IMR-90 (cell line): ENCODE results near the gene SMIM7. TPM values are rescaled to one million over a fixed set of nuclear protein-coding genes. Genes with fewer than 3 reads are reported as not detected.

ENCODE experiments used
- ATAC-seq: fragments of 200-7000 bp; cut with Tn5 transposase; 2 replicates; pipeline ENCODE4 v1.9.1; 2020; ENCODE audit warnings: low read depth, mild to moderate bottlenecking, moderate library complexity
- BruUV-seq: library from RNA; stranded (reverse); fragments of 400-500 nt; replicated peaks from 2 replicates; lab custom pipeline; 2021; lab: Mats Ljungman, UMichigan
- CTCF ChIA-PET: fragments of 300-600 bp; formaldehyde crosslinking; extraction: SDS; loops from one replicate; lab custom pipeline; 2021; ENCODE audit warnings: antibody characterized with exemption; lab: Yijun Ruan, JAX
- POLR2A ChIA-PET: fragments of 300-600 bp; sonication (Branson Sonifier 250); formaldehyde crosslinking; loops from one replicate; lab custom pipeline; 2022; ENCODE audit warnings: antibody characterized with exemption; ENCODE audit not compliant: unreplicated experiment; lab: Charles Lee
- DNase-seq: peaks from one replicate; pipeline ENCODE4 v3.0.0; 2013
- H2AFZ ChIP-seq: replicated peaks from 2 replicates; pipeline ENCODE3; 2013; ENCODE audit warnings: low read length, mild to moderate bottlenecking; ENCODE audit not compliant: poor library complexity
- H2AK5ac ChIP-seq: 2 replicates; pipeline ENCODE4 v1.6.1; 2013; ENCODE audit warnings: low read depth, low read length, inconsistent platforms
- H2AK9ac ChIP-seq: replicated peaks from 2 replicates; pipeline ENCODE3; 2013; ENCODE audit warnings: mild to moderate bottlenecking, low read depth, low read length, moderate library complexity; ENCODE audit not compliant: poor library complexity
- H2BK120ac ChIP-seq: 2 replicates; pipeline ENCODE4 v1.6.1; 2013; ENCODE audit warnings: low read depth, low read length, inconsistent platforms
- H2BK15ac ChIP-seq: 3 replicates; pipeline ENCODE4 v1.6.1; 2013; ENCODE audit warnings: low read depth, low read length, inconsistent platforms
- H2BK20ac ChIP-seq: 2 replicates; pipeline ENCODE4 v1.6.1; 2013; ENCODE audit warnings: low read depth, mild to moderate bottlenecking, inconsistent platforms, low read length, moderate library complexity
- H2BK5ac ChIP-seq: 2 replicates; pipeline ENCODE4 v1.6.1; 2013; ENCODE audit warnings: mild to moderate bottlenecking, low read depth, low read length, inconsistent platforms; ENCODE audit not compliant: poor library complexity, severe bottlenecking
- H3K14ac ChIP-seq: replicated peaks from 2 replicates; pipeline ENCODE4 v1.6.1; 2013; ENCODE audit warnings: low read depth, low read length, inconsistent platforms
- H3K18ac ChIP-seq: 2 replicates; pipeline ENCODE4 v1.6.1; 2013; ENCODE audit warnings: low read depth, low read length, control low read depth
- H3K23ac ChIP-seq: 2 replicates; pipeline ENCODE4 v1.6.1; 2013; ENCODE audit warnings: low read depth, low read length, inconsistent platforms
- H3K27ac ChIP-seq: 2 replicates; pipeline ENCODE4 v1.5.1; 2013; ENCODE audit warnings: mild to moderate bottlenecking, control low read depth, low read length; ENCODE audit not compliant: insufficient read depth
- H3K27me3 ChIP-seq: 2 replicates; pipeline ENCODE4 v1.6.1; 2013; ENCODE audit warnings: low read length; ENCODE audit not compliant: control insufficient read depth, insufficient read depth
- H3K36me3 ChIP-seq: 2 replicates; pipeline ENCODE4 v1.6.1; 2013; ENCODE audit warnings: low read length, mixed read lengths; ENCODE audit not compliant: control insufficient read depth, insufficient read depth
- H3K4ac ChIP-seq: 2 replicates; pipeline ENCODE4 v1.6.1; 2013; ENCODE audit warnings: low read depth, low read length, inconsistent platforms
- H3K4me1 ChIP-seq: 2 replicates; pipeline ENCODE4 v1.6.1; 2013; ENCODE audit warnings: low read length, mixed read lengths; ENCODE audit not compliant: control insufficient read depth, insufficient read depth
- H3K4me2 ChIP-seq: 2 replicates; pipeline ENCODE4 v1.6.1; 2013; ENCODE audit warnings: low read depth, mild to moderate bottlenecking, control low read depth, low read length, moderate library complexity
- H3K4me3 ChIP-seq: 2 replicates; pipeline ENCODE4 v1.5.1; 2013; ENCODE audit warnings: low read depth, mild to moderate bottlenecking, control low read depth, low read length, moderate library complexity; ENCODE audit not compliant: insufficient read depth
- H3K56ac ChIP-seq: 2 replicates; pipeline ENCODE4 v1.6.1; 2013; ENCODE audit warnings: low read length, inconsistent platforms; ENCODE audit not compliant: insufficient read depth; ENCODE audit errors: extremely low read depth
- H3K79me1 ChIP-seq, 2 experiments: 2 replicates each; pipeline ENCODE4 v1.6.1; 2013; ENCODE audit warnings: low read length in 2 of 2, inconsistent platforms in 1 of 2, low read depth in 1 of 2
- H3K9ac ChIP-seq: 2 replicates; pipeline ENCODE4 v1.6.1; 2013; ENCODE audit warnings: low read depth, low read length, control low read depth
- H3K9me1 ChIP-seq: 2 replicates; pipeline ENCODE4 v1.6.1; 2013; ENCODE audit warnings: low read length, inconsistent platforms; ENCODE audit not compliant: insufficient read depth
- H3K9me3 ChIP-seq: 2 replicates; pipeline ENCODE4 v1.6.1; 2013; ENCODE audit warnings: low read length; ENCODE audit not compliant: control insufficient read depth, insufficient read depth
- H4K20me1 ChIP-seq: 2 replicates; pipeline ENCODE4 v1.6.1; 2013; ENCODE audit warnings: low read length, inconsistent platforms; ENCODE audit not compliant: insufficient read depth
- H4K5ac ChIP-seq: 2 replicates; pipeline ENCODE4 v1.6.1; 2013; ENCODE audit warnings: mild to moderate bottlenecking, low read depth, low read length, control low read depth
- H4K8ac ChIP-seq, 2 experiments: 2 replicates each; pipeline ENCODE4 v1.6.1; 2013; ENCODE audit warnings: low read depth in 2 of 2, low read length in 2 of 2, control low read depth in 1 of 2, inconsistent platforms in 1 of 2
- H4K91ac ChIP-seq: 2 replicates; pipeline ENCODE4 v1.6.1; 2013; ENCODE audit warnings: low read depth, low read length, inconsistent platforms; ENCODE audit not compliant: insufficient read depth
- BHLHE40 ChIP-seq: fragments of 150-350 bp; IDR thresholded peaks from 2 replicates; pipeline ENCODE4 v1.6.1; 2016; ENCODE audit warnings: mild to moderate bottlenecking, low read depth, low read length
- CEBPB ChIP-seq: IDR thresholded peaks from 2 replicates; pipeline ENCODE4 v1.6.1; 2012; ENCODE audit warnings: low read depth, low read length, improper control_type of control experiment
- CHD1 ChIP-seq: IDR thresholded peaks from 2 replicates; pipeline ENCODE4 v1.6.1; 2012; ENCODE audit warnings: low read depth, low read length, improper control_type of control experiment
- CTCF ChIP-seq: conservative IDR thresholded peaks from 2 replicates; pipeline ENCODE4 v1.5.1; 2012; ENCODE audit warnings: mild to moderate bottlenecking, low read depth, low read length, improper control_type of control experiment
- ELK1 ChIP-seq: fragments of 150-350 bp; IDR thresholded peaks from 2 replicates; pipeline ENCODE4 v1.6.1; 2016; ENCODE audit warnings: low read depth, mild to moderate bottlenecking, low read length, moderate library complexity, borderline replicate concordance
- FOS ChIP-seq: fragments of 150-350 bp; IDR thresholded peaks from 2 replicates; pipeline ENCODE4 v1.6.1; 2016; ENCODE audit warnings: low read depth, low read length
- MAFK ChIP-seq: IDR thresholded peaks from 2 replicates; pipeline ENCODE4 v1.6.1; 2012; ENCODE audit warnings: low read depth, low read length, improper control_type of control experiment
- MAZ ChIP-seq: IDR thresholded peaks from 2 replicates; pipeline ENCODE4 v1.6.1; 2012; ENCODE audit warnings: low read depth, mild to moderate bottlenecking, low read length, improper control_type of control experiment, moderate library complexity, borderline replicate concordance
- MXI1 ChIP-seq: IDR thresholded peaks from 2 replicates; pipeline ENCODE4 v1.6.1; 2012; ENCODE audit warnings: low read depth, mild to moderate bottlenecking, low read length, moderate library complexity, borderline replicate concordance
- NFE2L2 ChIP-seq: fragments of 150-350 bp; IDR thresholded peaks from 2 replicates; pipeline ENCODE4 v1.6.1; 2016; ENCODE audit warnings: low read depth, mild to moderate bottlenecking, low read length
- POLR2A ChIP-seq: IDR thresholded peaks from 2 replicates; pipeline ENCODE4 v1.6.1; 2012; ENCODE audit warnings: mild to moderate bottlenecking, low read depth, low read length
- RAD21 ChIP-seq: IDR thresholded peaks from 2 replicates; pipeline ENCODE4 v1.6.1; 2012; ENCODE audit warnings: low read length, improper control_type of control experiment
- RCOR1 ChIP-seq: IDR thresholded peaks from 2 replicates; pipeline ENCODE4 v1.6.1; 2012; ENCODE audit warnings: mild to moderate bottlenecking, low read length, improper control_type of control experiment; ENCODE audit not compliant: insufficient replicate concordance
- RFX5 ChIP-seq: IDR thresholded peaks from 2 replicates; pipeline ENCODE4 v1.8.0; 2012; ENCODE audit warnings: low read depth, mild to moderate bottlenecking, low read length, moderate library complexity
- SMC3 ChIP-seq: fragments of 150-350 bp; IDR thresholded peaks from 2 replicates; pipeline ENCODE4 v1.6.1; 2016; ENCODE audit warnings: low read depth, mild to moderate bottlenecking, antibody characterized with exemption, low read length, moderate library complexity
- USF2 ChIP-seq: fragments of 150-350 bp; IDR thresholded peaks from 2 replicates; pipeline ENCODE4 v1.6.1; 2017; ENCODE audit warnings: mild to moderate bottlenecking, antibody characterized with exemption, low read length, low read depth
- WGBS, 2 experiments: methylation state at CpG; one replicate each; pipeline versions ENCODE4 v1.1.5 to v1.1.7; 2013; ENCODE audit warnings: missing lambda C conversion rate in 2 of 2; ENCODE audit not compliant: insufficient read length in 1 of 2; ENCODE audit errors: extremely low coverage in 2 of 2; 5-methylcytosine and 5-hydroxymethylcytosine counted together
- dilution Hi-C: fragments of 300-500 bp; cut with HindIII; formaldehyde crosslinking; loops from one replicate; pipeline ENCODE4 v1.14.3; 2018; ENCODE audit warnings: low sequenced_read_pairs; ENCODE audit not compliant: unreplicated experiment
- in situ Hi-C: fragments of 300-500 bp; cut with MboI; formaldehyde crosslinking; loops from 3 replicates; pipeline ENCODE4 v1.14.3; 2019; ENCODE audit warnings: low sequenced_read_pairs, inconsistent platforms, mixed read lengths
- intact Hi-C: fragments of 100-400 bp; cut with micrococcal nuclease; formaldehyde crosslinking; loops from 2 replicates; pipeline ENCODE4 v1.10.0; 2022
- polyA plus RNA-seq, 3 experiments: library from polyadenylated mRNA; depleted of rRNA; stranded (reverse); fragments of >200 nt; gene quantifications; 2 replicates each; pipeline ENCODE4 v1.2.3, GENCODE V29; 2012; ENCODE audit warnings: low replicate concordance in 1 of 3
- total RNA-seq: library from RNA; depleted of rRNA; stranded (reverse); fragments of >200 nt; gene quantifications from 2 replicates; pipeline ENCODE4 v1.2.3, GENCODE V29; 2012

Gene SMIM7
- total and polyA plus RNA-seq, 2 of the 4 experiments (the other 2 are of a cell fraction), result 55.7 to 64.8 TPM

GRCh38 chr19:16661480-16662034 lies 1.6 kb upstream of the SMIM7 start:
- no peak overlapping the region for H4K91ac ChIP-seq
- POLR2A ChIA-PET, result interaction anchor here (0.6 kb wide), 2 partner anchors 18 to 33 kb away, joined by 4 to 12 read pairs; partner anchors contain the start of gene MED26
- WGBS, 2 experiments, result 5% methylated on average over 11 of the region's 31 CpGs; no CpG with 5 or more reads in 1 of the 2 experiments
- H4K8ac ChIP-seq, result peak overlapping the region; percentile 51 to 52; a peak in 2 of 4 replicates
- peaks cover 17 to 31% of the 10 kb centered on the region in 2 experiments for H3K79me1 ChIP-seq
- H3K23ac ChIP-seq, result no peak overlapping the region
- no peak overlapping the region for H4K5ac ChIP-seq
- no peak for DNase-seq
- no peak overlapping the region for H2AK5ac ChIP-seq
- no peaks in the 10 kb centered on the region for H3K4me1 ChIP-seq
- no peak overlapping the region for H3K4ac ChIP-seq
- BruUV-seq, result no TSS peak
- H2BK20ac ChIP-seq, result no peak overlapping the region
- H3K9ac ChIP-seq, result peak overlapping the region; percentile 73
- H2BK5ac ChIP-seq, result no peak overlapping the region
- peak overlapping the region; percentile 84 for H3K4me2 ChIP-seq
- no peaks in the 10 kb centered on the region for H3K9me3 ChIP-seq
- TF ChIP-seq NFE2L2 (no peak), RAD21 (no peak), MAZ (no peak), SMC3 (no peak), MXI1 (no peak), MAFK (no peak), USF2 (no peak), RCOR1 (no peak), BHLHE40 (no peak), FOS (no peak), ELK1 (no peak), CTCF (no peak), CEBPB (no peak), RFX5 (no peak), CHD1 (no peak), POLR2A (no peak)
- H3K27me3 ChIP-seq, result no peaks in the 10 kb centered on the region
- H3K14ac ChIP-seq, result no peak overlapping the region
- H4K20me1 ChIP-seq, result peaks cover 29% of the 10 kb centered on the region
- peaks cover 9% of the 10 kb centered on the region for H3K36me3 ChIP-seq
- dilution Hi-C loops, result no loop called here
- in situ Hi-C loops, result no loop called here
- H3K4me3 ChIP-seq, result peak overlapping the region; percentile 52
- no peak for ATAC-seq
- CTCF ChIA-PET, result no interaction called here
- no peak overlapping the region for H3K18ac ChIP-seq
- H2AK9ac ChIP-seq, result peak overlapping the region; percentile 82
- H3K56ac ChIP-seq, result no peak overlapping the region
- H3K9me1 ChIP-seq, result peaks cover 19% of the 10 kb centered on the region; the same call in 1 of the 2 replicates
- no peak overlapping the region for H2BK15ac ChIP-seq
- intact Hi-C loops, result no loop called here
- H2AFZ ChIP-seq, result peak overlapping the region; percentile 97
- H3K27ac ChIP-seq, result no peak overlapping the region; the same call in 1 of the 2 replicates
- H2BK120ac ChIP-seq, result no peak overlapping the region
